GM18861 (cell line): ENCODE results near the gene PFN1.
"Not testable (repeated sequence)": the region's sequence is repeated elsewhere in the genome, so short reads cannot be mapped to it uniquely, and the experiment has no call there.

Experiments used
- ATAC-seq: cut with Tn5 transposase; IDR thresholded peaks from one replicate; pipeline ENCODE4 v1.9.1; 2021; ENCODE audit not compliant: unreplicated experiment

Gene PFN1

GRCh38 chr17:4926577-4927335 lies 21.6 kb downstream of the PFN1 start:
- not testable (repeated sequence) for ATAC-seq

DNA sequence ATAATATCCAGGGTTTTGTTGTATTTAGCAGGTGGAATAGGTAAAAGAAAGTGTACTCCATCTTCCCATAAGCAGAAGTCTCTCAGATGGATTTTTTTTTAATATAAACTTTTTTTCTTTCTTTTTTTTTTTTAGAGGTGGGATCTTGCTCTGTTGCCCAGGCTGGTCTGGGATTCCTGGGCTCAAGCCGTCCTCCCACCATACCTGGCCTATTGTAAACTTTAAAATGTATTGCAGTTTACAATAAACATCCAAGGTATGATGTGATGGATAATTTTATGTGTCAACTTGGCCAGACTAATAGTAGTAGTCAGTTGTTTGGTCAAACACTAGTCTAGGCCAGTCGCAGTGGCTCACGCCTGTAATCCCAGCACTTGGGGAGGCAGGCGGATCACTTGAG lies 27.0 kb downstream of the PFN1 start:
- ATAC-seq = no peak

- ATAC-seq = no peak
Observed at GRCh38 chr17:4920351-4921048, 27.8 kb downstream of the PFN1 start.

DNA sequence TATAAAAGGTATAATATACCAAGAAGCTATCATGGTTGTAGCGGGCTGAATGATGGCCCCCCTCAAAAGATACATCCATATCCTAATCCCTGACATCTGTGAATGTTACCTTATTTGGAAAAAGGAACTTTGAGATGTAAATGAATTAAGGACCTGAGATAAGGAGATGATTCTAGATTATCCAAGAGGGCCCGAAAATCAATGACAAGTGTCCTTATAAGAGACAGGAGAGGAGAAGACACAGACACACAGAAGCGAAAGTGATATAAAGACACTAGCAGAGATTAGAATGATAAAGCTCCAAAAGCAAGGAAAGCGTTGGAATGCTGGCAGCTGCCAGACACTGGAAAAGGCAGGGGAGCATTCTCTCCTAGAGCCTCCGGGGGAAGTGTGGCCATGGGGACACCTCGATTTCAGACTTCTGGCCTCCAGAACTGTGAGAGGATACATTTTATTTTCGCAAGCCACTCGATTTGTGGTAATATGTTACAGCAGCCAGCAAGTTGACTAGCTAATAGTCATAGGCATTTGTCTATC lies 28.8 kb downstream of the PFN1 start:
- no peak for ATAC-seq

DNA sequence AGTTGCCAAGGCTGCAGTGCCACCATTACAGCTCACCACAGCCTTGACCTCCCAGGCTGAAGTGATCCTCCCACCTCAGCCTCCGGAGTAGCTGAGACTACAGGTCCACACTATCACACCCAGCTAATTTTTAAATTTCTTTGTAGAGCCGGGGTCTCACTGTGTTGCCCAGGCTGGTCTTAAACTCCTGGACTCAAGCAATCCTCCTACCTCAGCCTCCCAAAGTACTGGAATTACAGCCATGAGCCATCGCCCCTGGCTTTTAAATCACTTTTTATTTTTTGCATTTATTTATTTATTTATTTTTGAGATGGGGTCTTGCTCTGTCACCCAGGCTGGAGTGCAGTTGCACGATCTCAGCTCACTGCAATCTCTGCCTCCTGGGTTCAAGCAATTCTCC lies 33.8 kb downstream of the PFN1 start:
- not testable (repeated sequence) for ATAC-seq

DNA sequence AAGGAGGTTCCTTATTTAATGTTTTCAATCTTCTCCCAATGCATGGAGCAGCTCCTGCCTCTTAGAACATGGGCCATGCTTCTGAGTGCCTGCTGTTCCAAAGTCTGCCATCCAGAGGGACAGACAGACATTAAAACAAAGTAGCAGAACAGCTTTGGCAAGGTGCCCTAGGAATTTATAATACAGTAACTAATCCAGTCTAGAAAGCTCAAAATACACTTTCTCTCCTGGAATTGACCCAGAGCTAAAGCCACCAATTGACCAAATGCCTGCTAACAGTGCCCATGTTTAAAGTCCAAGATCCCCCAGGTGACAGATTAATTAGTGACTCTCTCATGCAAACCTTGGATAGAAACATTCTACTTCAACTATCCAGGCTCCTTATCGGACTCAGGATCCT lies 34.3 kb downstream of the PFN1 start:
- ATAC-seq = no peak

- ATAC-seq = no peak
Observed at GRCh38 chr17:4908711-4909496, 39.4 kb downstream of the PFN1 start.

- no peak for ATAC-seq
Observed at GRCh38 chr17:4908301-4908700, 40.0 kb downstream of the PFN1 start.

DNA sequence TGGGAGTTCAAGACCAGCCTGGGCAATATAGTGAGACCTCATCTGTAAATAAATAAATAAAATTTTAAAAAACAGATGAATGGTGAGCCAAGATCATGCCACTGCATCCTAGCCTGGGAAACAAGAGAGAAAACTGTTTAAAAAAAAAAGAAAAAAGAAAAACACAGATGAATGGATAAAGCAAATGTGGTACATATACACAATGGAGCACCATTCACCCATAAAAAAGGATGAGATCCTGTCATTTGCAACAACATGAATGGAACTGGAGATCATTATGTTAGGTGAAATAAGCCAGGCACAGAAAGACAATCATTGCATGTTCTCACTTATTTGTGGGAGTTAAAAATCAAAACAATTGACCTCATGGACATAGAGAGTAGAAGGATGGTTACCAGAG lies 41.7 kb downstream of the PFN1 start:
- ATAC-seq = not testable (repeated sequence)

- no peak for ATAC-seq
Observed at GRCh38 chr17:4903051-4903818, 45.1 kb downstream of the PFN1 start, which contains the start of gene CHRNE. Gene CHRNE (minus strand): TSS chr17:4903098. CDS start chr17:4903063, 35 bp downstream.

DNA sequence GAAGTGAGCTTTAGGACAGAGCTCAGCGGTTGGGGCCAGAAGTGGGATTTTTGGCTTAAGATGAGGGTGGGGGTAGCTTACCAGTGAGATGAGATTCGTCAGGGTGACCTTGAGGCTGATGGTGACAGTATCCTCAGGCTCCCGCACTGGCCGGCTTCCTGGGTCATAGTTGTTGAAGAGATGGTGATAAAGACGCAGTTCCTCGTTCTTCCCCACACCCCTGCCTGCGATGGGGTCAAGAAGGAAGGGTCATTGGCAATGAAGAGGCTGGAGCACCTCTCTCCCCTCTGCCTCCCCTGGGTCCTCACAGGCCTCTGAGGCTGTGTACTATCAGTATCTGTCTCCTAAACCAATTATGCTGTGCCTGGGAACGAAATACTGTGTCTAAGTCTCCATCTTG lies 45.8 kb downstream of the PFN1 start:
- ATAC-seq = no peak

DNA sequence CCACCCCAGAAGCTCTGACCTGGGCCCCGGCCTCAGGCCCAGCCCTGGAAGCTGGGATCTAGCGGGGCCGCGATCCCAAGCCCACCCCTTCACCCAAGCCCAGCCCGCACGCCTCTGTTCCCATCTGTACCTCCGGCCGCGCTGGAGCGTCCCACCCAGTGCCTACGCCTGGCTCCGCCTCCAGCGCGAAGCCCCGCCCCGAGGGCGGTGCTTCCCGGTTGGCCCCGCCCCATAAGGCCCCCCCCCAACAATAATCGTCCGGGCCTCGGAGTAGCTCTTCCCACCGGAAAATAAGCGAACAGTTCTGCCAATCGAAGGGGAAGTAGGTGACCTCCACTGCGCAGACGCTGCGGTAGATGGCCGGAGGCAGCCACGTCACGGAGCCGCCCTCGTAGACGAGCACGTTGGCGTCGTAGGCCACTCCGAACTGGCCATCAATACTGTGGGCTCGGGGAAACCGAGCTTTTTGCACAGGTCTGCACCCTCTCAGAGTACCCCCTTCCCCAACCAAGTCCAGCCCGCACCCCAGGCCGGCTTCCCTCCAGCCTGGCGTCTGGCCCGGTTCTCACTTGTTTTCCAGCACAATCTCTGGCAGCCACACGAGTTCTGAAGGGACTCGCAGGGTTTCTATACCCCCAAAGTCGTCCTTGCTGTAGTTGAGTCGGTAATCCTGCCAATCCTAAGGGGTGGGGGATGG lies 46.5 kb downstream of the PFN1 start:
- ATAC-seq = no peak

DNA sequence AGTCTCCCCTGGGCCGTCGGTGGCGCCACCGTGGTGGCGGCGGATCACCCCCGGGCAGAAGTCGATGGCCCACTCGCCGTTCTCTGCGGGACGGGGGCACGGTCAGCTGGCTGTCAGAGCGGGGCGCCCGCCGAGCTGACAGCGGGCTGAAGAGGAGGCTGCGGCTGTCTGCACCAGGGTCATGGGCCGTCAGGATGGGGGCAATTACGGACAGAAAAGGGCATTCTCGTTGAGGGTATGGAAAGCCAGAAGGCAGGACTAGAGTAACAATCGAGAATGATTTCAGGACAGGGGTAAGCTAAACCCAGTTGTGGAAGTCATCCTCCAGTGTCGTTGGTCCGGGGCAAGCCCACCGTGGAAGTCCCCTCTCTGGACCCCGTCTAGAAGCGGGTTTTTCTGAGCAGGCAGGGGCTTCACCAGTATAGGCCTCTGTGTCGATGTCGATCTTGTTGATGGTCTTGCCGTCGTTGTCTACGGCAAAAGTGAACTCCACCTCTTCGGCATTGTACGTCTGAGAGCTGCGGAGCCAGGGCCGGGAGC lies 47.2 kb downstream of the PFN1 start:
- no peak for ATAC-seq

DNA sequence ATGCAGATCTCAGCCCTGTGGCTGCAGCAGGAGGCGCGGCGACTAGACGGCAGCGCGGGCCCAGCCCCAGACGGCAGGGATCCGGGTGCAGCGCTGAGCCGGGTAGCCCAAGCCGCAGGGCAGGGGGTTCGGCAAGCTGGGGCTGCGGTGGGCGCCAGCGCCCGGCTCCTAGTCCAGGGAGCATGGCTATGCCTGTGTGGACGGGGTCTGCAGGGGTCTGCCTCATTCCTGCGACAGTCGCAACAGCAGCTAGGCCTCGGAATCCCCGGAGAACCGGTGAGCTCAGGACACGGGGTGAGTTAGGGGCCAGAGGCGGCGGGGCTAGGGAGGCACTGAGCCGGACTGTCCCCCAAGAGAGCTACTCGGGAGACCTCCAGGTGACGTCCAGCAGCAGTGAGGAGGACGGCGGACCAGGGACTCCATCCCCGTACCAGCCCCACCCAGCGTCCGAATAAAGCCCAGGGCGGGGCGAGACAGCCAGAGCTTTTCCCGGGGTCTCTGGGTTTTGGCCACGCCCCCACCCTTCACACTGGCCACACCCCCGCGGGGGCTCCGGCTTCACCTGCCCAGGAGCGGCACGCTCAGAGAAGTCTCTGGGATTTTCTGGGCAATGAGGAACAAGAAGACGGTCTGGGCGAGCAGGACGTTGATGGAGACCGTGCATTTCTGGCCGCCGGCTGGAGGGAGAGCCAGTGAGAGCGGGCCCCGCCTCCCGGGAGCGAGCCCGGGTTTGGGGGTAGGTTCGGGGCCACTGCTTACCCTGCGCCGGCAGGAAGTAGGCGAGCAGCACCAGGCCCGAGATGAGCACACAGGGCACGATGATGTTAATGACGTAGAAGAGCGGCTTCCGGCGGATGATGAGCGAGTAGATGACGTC lies 47.9 kb downstream of the PFN1 start:
- no peak for ATAC-seq

DNA sequence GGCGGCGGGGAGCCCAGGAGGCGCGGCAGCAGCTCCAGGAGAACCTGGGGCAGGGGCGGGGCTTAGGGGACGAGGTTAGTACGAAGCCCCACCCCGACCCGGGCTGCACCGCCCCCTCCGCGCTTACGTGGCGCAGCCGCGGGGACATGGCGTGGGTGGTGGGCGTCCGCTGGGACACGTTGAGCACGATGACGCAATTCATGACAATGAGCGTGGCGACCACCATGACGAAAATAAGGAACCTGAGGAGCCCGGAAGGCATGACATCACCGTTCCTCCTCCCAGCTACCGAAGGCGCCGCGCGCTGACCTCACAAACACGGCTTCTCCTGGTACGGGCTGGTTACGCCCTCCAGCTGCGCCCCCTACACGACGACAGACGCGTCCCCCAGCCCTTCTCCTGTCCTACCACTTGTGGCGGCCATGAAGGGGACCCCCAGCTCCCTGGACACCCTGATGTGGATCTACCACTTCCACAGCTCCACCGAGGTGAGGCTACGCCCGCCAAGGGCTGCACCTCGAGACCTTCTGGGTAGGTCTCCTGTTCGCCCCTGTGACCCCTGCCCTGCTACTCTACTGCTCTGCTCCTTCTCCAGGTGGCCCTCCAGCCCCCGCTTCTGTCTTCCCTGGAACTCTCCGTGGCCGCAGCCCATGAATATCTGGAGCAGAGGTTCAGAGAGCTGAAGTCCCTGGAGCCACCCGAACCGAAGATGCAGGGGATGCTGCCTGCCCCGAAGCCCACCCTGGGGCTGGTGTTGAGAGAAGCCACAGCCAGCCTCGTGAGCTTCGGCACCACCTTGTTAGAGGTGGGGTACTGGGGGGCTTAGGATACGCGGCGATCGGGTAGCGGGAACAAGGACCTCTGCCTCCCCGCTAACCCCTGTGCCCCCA lies 48.7 kb downstream of the PFN1 start, which contains the start of gene C17orf107:
Gene C17orf107, plus strand, starts transcription at position 196 of the 890 bp plus-strand sequence. Its CDS starts 227 bp downstream, at position 423.
- no peak for ATAC-seq

DNA sequence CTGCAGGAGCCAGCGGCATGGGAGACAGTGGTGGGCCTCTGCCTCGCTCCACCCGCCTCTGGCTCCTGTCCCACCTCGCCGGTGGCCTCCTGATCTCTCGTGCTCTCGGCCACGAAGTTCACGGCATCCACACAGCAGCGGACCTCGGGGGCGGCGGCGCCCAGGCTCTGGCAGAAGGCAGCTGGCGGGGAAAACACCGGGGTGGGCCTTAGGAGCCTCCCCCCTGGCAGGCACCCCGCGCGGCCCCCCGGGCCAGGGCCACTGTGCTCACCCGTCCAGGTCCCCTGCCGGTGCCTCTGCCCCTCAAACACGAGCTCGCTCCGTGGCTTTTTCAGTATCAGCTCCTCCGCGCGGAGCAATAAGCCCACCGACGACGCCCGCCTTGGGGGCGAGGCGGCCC lies 49.4 kb downstream of the PFN1 start:
- no peak for ATAC-seq

- ATAC-seq = no peak
Observed at GRCh38 chr17:4898351-4898750, 50.0 kb downstream of the PFN1 start.

DNA sequence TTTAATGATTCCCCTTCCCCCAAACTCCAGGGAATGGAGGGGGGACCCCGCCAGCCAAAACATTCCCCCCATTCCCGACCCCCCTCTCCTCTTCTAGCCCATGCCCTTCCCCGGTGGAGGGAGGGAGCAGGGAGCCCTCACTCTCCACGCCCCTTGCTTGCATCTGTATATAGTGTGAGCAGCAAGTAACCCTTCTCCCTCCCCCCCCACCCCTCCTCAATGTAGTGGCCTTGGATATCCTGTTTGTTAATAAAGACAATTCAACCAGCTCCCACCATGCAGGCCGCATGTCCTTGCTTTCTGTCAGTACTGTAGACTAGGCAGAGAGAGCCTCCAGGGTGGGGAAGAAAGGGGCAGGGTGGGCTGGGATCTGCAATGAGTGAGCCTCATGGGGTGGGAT lies 50.5 kb downstream of the PFN1 start:
- ATAC-seq = no peak
